Islet precursor cell (in vitro differentiated cells): Measurements from ENCODE around the gene FAAH.

Experiments used
- DNase-seq: peaks from one replicate; pipeline ENCODE4 v3.0.0-alpha.2; 2018

The FAAH gene

DNA sequence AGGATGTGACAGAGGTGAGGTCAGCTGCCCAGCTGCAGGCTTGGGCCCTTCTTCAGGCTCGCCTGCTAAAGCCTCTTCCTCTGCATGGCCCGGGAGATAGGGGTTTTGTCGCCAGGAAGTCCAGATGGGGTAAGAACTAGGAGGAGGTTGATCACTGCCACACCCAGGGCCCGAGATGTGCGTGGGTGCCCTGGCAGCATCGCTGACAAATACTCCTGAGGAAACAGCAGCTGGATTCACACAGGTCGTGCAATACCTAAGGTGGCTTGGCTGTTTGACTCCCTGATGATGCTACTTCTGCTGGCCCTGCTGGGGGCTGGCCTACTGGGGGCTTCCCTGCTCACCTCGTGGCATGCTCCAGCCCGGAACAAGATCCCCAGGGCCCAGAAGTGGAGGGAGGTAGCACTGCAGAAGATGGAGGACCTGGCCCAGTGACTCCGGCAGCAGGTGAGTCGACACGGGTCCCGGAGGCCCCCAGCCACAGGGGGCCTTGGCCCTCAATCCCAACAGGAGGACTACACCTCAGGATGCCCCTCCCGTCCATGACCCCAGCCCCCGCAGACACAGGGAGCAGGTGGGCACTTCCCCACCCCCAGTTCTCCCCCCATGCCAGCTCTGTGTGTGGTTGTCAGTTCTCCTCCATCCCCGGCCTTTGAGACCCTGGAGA is 29.6 kb downstream of the FAAH start:
- DNase-seq, result no peak

DNA sequence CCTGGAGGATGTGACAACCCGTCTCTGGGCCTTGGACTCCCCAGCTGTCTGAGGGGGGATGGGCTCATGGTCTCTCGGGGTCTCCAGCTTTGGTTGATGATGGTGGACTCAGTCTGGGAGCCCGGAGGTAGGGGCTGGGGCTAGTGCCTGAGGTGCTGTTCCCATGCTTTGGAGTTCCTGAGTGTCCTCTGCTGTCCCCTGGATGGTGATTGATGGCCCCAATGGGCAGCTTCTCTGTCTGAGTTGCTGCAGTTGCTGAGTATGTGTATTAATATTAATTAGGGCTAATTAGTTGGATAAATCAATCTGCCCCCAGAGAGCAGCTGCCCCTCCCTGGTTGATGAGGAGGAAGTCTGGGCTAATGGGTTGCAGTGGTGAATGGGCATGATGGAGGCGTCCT is 30.6 kb downstream of the FAAH start:
- no peak for DNase-seq

DNA sequence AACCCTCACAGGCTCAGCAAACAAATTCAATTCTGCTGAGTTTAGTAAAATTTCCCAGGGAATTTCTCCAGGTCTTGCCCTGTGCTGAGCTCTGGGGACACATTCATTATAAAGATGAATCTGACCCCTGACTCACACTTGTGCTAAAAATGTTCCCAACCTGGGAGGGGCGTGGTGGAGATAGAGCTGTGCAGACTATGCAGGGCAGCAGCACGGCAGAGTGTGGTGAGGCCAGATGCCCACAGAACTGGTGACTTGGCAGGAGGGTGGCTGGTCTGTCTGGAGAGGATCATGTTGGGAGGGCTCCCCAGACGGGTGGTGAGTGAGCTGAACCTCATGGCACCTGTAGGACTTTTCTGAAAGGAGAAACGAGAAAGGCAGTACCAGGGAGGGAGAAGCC is 31.6 kb downstream of the FAAH start:
- no peak for DNase-seq

DNA sequence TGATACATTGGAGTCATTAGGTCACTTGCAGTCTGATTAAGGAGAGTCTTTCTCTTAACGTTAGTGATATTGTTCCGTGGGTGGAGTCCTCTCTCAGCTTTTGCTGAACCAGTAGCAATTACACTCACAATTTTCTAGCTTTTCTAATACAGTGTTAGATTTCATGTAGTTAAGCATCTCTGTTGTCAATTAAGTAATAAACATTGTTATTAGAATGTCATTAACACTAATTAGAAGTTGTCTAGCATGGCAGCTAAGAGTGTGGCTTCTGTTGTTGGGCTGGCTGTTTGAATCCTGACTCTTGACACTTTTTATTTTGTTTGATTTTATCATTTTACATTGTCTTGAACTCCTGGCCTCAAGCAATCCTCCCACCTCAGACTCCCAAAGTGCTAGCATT is 33.4 kb downstream of the FAAH start:
- no peak for DNase-seq

DNA sequence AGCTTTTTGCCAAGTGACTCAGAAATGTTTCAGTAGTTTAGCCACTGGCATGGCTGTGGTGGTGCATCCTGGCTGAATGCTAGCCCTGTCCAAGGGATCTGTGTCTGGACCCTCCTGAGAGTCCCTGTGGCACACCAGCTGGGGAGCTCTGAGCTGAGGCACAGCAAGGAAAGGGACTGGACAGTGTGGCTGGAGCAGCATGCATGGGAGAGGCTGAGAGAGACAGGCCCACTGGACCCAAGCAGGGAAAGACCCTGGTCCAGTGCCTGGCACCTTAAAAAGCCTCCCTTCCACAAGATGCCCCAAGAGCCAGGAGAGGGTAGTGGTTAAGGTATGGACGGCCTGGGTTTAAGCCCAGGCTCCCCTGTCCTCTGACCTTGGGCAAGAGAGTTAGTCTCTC is 35.3 kb downstream of the FAAH start:
- no peak for DNase-seq

DNA sequence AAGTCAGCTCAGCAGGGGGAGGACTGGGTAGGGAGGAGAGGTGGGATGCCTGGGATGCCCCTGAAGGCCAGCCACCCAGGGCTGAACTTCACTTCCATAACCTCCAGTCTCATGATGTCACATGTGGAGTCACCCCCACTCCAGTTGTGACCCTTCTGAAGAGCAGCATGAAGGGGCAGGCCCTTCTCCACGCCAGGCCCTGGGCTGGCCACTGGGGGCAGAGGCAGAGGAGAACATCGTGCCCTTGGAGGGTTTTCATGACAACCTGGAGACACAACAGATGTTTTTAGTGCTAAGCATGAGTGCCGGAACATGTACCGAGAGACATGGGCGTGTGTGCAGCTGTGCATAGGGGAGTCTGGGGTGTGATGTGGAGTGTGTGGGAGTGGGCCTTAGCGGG is 37.6 kb downstream of the FAAH start:
- DNase-seq, result no peak

DNA sequence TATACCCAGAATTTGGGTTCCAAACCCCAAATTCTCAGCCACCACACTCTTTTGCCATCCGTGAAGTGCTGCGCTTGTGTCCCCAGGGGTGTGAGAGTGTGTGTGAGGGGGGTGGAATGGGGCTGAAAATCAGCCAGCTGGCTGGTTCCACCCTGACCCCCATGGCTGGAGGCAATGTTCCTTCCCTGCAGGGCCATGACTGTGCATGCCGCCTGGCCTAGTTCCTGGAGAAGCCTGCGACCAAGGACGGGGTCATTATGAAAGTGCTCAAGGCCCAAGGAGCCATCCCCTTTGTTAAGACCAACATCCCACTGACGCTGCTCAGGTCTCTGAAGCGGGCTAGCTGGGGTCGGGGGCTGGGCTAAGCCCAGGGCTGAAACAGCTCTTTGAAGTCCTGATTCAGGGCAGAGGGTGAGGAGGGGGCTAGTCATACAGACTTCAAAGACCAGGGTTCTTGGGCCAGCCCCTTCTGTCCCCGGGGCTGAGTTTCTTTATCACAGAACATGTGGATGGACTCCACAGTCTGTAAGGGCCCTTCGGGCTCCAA is 38.7 kb downstream of the FAAH start:
- DNase-seq, result no peak

DNA sequence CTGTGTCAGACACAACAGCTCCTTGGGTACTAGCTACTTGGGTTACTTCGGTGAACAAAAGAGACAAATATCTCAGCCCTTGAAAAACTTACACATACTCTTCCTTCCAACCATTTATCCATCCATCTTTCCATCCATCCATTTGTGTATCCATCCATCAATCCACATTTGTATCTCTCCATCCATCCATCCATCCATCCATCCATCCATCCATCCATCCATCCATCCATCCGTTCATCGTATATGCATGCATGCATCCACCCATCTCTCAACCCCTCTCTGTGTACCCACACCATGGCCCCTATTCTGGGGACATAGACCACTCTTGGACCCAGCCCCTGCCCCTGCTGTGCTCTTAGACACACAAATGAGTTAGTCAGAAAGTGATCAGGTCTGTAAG is 40.2 kb downstream of the FAAH start:
- no peak for DNase-seq

DNA sequence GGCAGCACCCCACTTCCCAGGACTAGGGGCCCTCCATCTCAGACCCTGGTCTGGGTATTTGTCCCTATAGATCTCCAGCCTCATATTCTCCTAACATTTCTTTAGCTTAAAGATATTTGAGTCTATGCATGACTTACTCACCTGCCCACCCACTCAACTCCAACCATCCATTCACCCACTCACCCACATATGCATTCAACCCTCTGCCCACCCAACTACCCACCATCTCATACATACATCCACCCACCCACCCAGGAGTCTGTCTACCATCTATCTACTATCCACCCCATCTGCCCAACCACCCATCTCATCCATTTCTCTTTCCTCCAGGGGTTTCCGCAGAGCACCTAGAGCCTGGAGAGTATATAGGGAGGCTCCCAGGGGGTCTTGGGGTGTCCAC is 42.7 kb downstream of the FAAH start:
- DNase-seq, result no peak

DNA sequence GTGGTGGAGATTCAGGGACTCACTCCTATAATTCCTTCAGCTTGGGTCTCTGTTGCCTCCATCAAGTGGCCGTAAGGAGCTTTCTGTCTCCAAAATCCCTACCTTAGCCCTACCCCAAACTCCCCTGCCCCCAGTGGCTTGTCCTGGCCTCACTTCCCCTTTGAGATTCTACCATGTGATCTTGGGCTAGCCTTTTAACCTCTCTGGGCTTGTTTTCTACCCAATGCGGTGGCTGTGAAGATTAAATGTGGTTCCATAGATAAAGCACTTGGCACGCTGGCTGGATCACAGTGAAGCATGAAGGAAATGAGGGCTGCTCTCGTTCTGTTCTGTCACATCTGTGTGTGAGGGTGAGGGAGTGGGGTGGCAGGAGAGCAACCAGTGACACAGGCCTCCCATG is 43.6 kb downstream of the FAAH start:
- no peak for DNase-seq

DNA sequence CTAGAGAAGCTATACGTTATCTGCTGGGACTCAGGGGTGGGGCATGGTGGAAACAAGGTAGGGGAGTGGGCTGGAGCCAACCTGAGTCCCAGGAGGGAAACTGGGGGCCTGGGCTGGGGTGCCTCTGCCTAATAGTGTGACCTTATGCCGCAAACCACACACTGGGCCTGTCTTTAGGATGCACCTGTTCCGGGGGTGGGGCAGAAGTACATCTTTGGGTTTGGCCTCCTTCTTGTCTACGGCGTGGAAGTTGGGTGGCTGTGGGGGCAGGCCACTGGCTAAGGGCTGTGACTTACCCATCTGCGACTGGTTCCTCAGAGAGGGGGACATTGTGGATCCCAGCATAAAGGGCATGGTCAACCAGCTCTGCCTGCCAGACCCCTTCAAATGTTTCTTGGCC is 44.2 kb downstream of the FAAH start:
- DNase-seq, result no peak

DNA sequence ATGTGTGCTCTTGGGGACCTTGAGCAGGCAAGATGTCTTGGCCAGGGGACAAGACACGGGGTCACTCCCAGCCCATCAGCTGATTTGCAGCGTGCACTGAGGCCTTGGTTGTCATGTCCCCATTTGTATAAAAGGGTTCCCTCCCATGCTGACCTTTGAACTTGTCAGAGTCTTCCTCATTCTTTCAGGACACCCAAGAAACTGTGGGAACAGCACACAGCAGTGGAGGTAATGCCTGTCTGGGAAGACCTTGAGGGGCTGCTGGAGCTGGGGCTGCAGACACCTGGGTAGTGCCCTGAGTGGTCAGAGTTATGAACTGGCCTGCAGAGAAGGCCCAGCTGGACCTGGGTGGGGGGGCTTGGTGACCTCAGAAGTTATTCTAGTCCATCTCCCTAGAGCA is 46.4 kb downstream of the FAAH start:
- DNase-seq, result no peak

DNA sequence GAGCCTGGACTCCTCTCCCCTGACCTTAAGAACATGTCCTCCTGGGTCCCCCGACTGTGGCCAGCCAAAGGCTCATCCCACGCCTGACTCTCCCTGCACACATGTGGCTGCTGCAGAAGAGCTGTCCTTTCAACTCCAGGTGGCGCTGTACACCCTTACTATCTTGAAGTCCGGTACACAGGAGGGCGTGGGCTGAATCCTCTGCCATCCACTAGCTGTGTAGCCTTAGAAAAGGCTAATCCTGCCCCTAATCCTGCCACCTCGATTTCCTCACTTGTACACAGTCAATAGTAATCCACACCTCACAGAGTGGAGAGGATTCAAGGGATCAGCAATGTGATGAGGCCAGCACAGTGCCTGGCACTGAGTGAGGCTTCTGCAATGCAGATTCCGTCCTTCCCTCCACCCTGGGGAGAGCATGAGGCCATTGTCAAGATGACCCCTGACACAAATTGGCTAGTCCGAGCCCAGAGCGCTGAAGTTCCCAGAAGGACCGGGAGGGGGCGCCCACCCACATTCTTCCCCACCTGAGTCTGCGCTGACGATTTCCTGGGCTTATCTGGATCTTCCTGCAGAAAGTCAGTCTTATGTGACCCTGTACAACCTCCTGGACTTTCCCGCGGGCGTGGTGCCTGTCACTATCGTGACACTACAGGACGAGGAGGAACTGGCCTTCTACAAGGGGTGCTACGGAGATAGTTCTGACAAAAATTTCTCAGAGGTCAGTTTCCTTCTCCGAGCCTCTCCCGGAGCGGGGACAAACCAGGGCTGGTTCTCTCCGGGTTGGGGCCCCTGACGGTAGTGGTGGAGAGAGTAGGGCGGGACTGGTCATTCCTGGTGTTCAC is 48.4 kb downstream of the FAAH start:
- peak; percentile 96 for DNase-seq

DNA sequence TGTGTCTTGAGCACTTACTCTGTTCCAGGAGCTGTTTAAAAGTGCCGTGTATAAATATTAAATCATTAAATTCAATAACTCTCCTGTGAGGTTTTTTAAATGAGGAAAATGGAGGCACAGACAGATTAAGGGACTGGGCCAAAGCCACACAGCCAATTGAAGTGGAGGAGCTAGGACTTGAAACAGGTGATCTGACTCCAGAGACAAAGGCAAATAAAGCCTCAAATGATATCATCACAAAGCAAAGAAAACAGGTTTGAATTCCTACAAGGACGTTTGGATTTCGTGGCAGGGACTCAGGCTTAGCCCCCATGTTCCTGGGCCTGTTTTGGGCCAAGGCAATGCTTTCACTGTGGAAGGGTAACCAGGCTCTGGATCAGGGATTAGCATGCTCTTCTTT is 50.3 kb downstream of the FAAH start:
- no peak for DNase-seq

DNA sequence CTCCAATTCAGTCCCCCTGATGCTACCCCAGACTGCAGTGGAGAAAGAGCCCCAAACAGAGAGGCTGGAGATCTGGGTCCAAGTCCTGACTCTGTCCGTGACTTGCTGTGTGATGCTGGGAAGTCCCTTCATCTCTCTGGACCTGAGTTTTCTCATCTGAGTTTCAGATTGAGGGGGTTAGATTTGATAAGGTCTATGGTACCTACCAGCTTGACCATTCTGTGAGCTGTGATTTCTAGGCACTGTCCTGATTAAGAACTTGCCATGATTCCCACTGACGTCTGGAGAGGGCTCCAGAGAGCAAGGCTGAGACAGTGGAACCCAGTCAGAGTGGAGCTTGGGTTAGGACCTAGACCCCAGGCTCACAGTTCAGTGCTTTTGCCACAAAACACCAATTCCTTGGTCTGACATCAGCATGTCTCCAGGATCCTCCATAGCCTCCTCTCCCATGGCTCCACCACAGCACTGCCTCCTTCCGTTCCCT is 51.7 kb downstream of the FAAH start:
- no peak for DNase-seq

DNA sequence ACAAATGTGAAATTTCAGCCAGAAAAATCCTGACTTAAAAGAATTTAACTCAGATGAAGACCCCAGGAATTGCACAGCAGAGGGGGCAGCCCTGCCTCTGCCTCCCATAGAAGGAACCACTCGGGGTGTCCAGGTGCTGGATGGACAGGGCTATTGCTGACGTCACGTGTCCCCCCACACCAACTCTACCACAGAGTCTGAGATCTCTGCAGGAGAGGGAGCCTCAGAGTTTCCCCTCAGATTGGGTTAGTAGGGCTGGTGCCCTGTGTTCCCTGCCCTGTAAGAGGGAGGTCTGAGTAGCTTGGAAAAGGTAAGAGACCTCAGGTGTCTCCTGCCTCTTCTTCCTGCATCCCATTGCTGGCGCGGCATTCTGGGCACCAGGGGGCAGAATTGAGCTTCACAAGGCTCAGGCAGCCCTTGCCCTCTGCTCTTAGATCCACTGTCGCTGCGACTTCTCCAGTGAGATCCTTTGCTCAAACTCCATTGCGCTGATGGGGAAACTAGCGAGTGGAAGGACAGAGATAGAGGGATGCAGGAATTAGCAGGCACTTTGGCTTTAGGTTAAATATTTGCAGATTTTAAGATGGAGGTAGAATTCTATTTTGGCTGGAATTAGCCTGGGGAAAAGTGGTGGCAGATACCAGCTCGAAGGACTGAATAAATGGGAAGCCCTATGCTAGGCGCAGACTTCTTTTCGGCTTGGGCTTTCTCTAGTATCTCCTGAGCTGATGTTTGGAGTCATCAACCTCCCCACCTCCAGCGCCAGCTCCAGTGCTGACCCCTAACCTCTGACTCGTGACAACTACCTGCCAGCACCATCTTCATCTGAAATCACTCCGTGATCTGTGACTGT is 52.8 kb downstream of the FAAH start:
- peak; percentile 94 for DNase-seq

DNA sequence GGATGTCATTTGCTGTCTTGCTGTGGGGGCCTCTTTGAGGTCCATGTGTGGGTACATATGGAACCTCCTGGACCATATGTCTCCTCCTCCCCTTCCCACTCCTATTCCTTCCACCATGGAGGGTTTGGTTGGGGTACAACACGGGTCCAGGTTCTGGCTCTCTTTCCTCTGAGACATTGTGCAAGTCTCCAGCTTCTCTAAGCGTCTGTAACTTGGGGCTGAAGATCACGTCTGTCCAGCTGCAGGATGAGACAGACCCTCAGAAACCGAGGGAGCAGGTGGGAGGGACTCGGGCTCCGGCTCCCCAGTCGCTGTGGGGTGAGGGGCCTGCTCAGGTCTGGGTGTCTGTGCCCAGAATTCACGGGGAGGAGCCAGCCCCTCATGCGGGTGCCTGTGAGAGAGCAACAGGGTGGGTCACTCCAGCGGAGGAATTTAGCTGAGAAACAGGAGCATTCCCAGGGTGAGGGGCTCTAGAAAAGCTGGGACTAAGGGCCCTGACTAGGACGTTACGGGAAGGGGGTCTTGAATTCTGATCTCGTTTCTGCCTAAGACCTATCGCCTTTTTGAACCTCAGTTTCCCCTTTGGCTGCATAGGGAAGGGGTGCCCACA is 53.5 kb downstream of the FAAH start:
- DNase-seq, result no peak

DNA sequence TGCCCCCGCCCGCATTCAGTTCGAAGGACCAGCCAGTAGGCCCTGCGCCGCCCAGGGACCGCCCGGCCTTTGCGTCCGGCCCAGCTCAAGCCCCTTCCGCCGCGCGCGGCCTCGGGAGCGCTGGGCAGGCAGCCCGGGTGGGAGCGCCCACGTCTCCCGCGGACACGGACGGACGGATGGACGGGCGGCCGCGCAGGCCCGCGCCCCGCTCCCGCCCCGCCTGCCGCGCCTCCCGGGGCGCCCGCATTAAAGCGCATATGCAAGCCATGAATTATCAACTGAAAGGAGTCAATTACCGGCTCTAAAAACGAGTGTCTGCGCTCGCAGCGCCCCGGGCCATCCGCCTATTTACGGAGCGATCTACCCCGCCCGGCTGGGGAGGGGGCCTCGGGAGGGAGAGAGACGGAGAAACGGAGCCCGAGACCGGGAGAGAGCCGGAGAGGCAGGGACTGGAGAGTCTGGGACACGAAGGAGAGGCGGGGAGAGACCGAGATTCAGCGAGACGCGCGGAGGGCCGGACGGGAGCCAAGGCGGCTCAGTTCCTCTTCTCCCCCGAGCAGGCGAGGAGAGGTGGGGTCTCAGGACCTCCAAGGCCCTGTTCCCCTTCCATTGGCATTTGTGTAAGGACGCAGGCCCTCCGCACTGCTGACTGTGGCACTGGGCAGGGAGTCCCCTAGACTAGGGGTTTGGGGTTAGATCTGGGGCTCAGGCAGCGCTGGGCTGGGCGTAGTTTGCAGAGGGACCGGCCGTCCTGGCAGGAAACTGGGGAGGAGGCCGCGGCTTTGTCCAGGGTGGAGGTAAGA is 54.2 kb downstream of the FAAH start:
- DNase-seq, result no peak

DNA sequence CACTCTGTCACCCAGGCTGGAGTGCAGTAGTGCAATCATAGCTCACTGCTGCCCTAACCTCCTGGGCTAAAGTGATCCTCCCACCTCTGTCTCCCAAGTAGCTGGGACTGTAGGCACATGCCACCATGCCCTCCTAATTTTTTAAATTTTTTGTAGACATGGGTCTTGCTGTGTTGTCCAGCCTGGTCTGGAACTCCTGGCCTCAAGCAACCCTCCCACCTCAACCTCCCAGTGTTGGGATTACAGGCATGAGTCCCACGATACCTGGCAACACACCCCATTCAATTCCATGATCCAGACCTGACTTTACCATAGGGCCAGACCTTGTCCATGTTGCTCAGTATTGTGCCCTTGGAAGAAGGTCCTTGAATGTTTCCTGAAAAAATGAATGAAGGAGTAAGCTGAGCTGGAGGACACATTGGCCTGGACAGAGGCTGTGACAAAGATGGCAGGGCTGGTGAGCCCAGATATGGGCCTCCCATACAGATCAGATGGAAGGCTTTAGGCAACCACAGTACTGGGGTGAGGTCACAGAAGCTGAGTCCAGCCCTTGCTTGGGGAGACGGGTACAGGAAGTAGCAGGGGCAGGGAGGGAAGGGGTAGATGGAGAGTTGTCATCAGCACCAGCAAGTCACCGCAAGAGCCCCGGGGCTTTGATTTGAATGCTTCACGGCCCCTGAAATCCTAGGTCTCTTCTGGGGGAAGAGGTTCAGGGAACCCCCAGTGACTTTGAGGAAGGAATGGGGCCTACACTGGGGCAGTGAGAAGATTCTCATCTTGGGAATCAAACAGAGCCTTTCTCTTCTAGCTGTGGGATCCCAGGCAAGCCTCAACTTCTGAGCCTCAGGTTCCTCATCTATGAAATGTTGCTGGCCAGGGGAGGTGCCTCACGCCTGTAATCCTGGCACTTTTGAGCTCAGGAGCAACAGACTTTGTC is 55.4 kb downstream of the FAAH start:
- no peak for DNase-seq

DNA sequence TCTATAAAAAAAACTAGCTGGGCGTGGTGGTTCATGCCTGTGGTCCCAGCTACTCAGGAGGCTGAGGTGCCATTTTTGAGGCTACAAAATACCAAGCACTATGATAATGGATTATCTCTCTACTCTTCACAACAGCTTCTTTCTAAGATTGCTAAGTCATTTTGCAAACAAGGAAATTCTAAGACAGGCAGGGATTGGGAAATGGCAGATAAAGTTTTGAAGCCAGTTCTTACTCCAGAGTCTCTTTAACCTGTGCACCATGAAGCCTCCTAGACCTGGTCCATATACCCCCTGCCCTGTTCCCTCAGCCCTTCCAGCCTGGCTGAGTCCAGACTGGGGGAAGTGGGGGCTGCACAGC is 56.0 kb downstream of the FAAH start:
- no peak for DNase-seq
